Myocyte (in vitro differentiated cells): ENCODE results near the gene COL19A1. TPM values are rescaled to one million over a fixed set of nuclear protein-coding genes. Genes with fewer than 3 reads are reported as not detected.

ENCODE experiments used
- DNase-seq: peaks from one replicate; pipeline ENCODE4 v3.0.0-alpha.2; 2012; ENCODE audit warnings: low read depth
- total RNA-seq: library from RNA; depleted of rRNA; stranded (reverse); fragments of >200 nt; gene quantifications from 2 replicates; pipeline ENCODE4 v1.2.3, GENCODE V29; 2014

The COL19A1 gene
- total RNA-seq, 1 donor from 2014 or later, result 38.8 TPM

GRCh38 chr6:70051197-70052124 lies 185.1 kb downstream of the COL19A1 start:
- no peak for DNase-seq

- no peak for DNase-seq
Observed at GRCh38 chr6:70059039-70059719, 192.8 kb downstream of the COL19A1 start.

GRCh38 chr6:70060680-70061079 lies 194.3 kb downstream of the COL19A1 start:
- DNase-seq, result peak; percentile 16

GRCh38 chr6:70061546-70061945 lies 195.2 kb downstream of the COL19A1 start:
- DNase-seq, result no peak

- DNase-seq, result no peak
Observed at GRCh38 chr6:70062010-70062409, 195.7 kb downstream of the COL19A1 start.

GRCh38 chr6:70072540-70073179 lies 206.3 kb downstream of the COL19A1 start:
- no peak for DNase-seq

GRCh38 chr6:70073637-70074036 lies 207.3 kb downstream of the COL19A1 start:
- no peak for DNase-seq

GRCh38 chr6:70079241-70079640 lies 212.9 kb downstream of the COL19A1 start:
- DNase-seq, result no peak

- no peak for DNase-seq
Observed at GRCh38 chr6:70080443-70081070, 214.2 kb downstream of the COL19A1 start.

GRCh38 chr6:70082830-70083229 lies 216.5 kb downstream of the COL19A1 start:
- DNase-seq, result no peak

GRCh38 chr6:70086806-70087205 lies 220.4 kb downstream of the COL19A1 start:
- DNase-seq, result no peak

GRCh38 chr6:70094156-70094555 lies 227.8 kb downstream of the COL19A1 start:
- DNase-seq, result no peak

GRCh38 chr6:70099732-70100131 lies 233.4 kb downstream of the COL19A1 start:
- no peak for DNase-seq

GRCh38 chr6:70103798-70104197 lies 237.4 kb downstream of the COL19A1 start:
- DNase-seq, result no peak

- peak; percentile 76 for DNase-seq
Observed at GRCh38 chr6:70107852-70108629, 241.7 kb downstream of the COL19A1 start.

GRCh38 chr6:70110126-70111022 lies 244.0 kb downstream of the COL19A1 start:
- peak; percentile 88 for DNase-seq

- DNase-seq, result no peak
Observed at GRCh38 chr6:70111737-70112136, 245.4 kb downstream of the COL19A1 start.

- peak; percentile 60 for DNase-seq
Observed at GRCh38 chr6:70112716-70113115, 246.4 kb downstream of the COL19A1 start.

GRCh38 chr6:70113171-70113570 lies 246.8 kb downstream of the COL19A1 start:
- no peak for DNase-seq

- DNase-seq, result peak; percentile 83
Observed at GRCh38 chr6:70118670-70119069, 252.3 kb downstream of the COL19A1 start.
